ENCODE results near the gene DNAH9. TPM values are rescaled to one million over a fixed set of nuclear protein-coding genes. Genes with fewer than 3 reads are reported as not detected.

Gene DNAH9
- total and polyA plus RNA-seq, 2 of the 8 experiments (the other 6 are each of a cell fraction or from before 2014, with no cell fraction given): 0.21 to 0.86 TPM

- TF ChIP-seq CBX5 (IDR thresholded peaks at IDR 0.05; ENCODE audit: low read depth, low read length) (no peak), BRCA1 (IDR thresholded peaks at IDR 0.05; ENCODE audit: low read depth, low read length) (no peak), EP300 (IDR thresholded peaks at IDR 0.05; ENCODE audit: borderline replicate concordance in 1 of 2, low read depth in 2 of 2, low read length in 2 of 2) (no peak), SIX5 (IDR thresholded peaks at IDR 0.05; ENCODE audit: low read depth, low read length) (no peak), KDM1A (IDR thresholded peaks at IDR 0.05; ENCODE audit: borderline replicate concordance, low read length) (no peak)
- TF ChIP-seq, protein P1, sequence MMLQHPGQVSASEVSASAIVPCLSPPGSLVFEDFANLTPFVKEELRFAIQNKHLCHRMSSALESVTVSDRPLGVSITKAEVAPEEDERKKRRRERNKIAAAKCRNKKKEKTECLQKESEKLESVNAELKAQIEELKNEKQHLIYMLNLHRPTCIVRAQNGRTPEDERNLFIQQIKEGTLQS (IDR thresholded peaks at IDR 0.05; ENCODE audit: insufficient read depth, low read depth, low read length): no peak
Observed at GRCh38 chr17:11999696-12000095, 401.4 kb downstream of the DNAH9 start (continued).

Measured in H1 (cell line).